Skeletal muscle tissue (tissue), 4 donors: ENCODE measurements around the gene GTSE1. TPM values are rescaled to one million over a fixed set of nuclear protein-coding genes. Genes with fewer than 3 reads are reported as not detected.

ENCODE experiments used
- H3K27ac ChIP-seq: one replicate; pipeline ENCODE4 v1.7.0; 2013; ENCODE audit warnings: mild to moderate bottlenecking, low read depth, low read length, inconsistent platforms
- H3K27me3 ChIP-seq, 3 donors: one replicate each; pipeline ENCODE4 v1.7.0; 2013; ENCODE audit warnings: low read length in 3 of 3; ENCODE audit not compliant: control insufficient read depth in 3 of 3, insufficient read depth in 3 of 3
- H3K36me3 ChIP-seq, 3 donors: one replicate each; pipeline ENCODE4 v1.7.0; 2013; ENCODE audit warnings: low read length in 3 of 3; ENCODE audit not compliant: control insufficient read depth in 3 of 3, insufficient read depth in 3 of 3
- H3K4me1 ChIP-seq, 3 donors: one replicate each; pipeline ENCODE4 v1.7.0; 2013; ENCODE audit warnings: low read length in 3 of 3, mild to moderate bottlenecking in 3 of 3; ENCODE audit not compliant: control insufficient read depth in 3 of 3, insufficient read depth in 3 of 3
- H3K4me3 ChIP-seq, 3 donors: one replicate each; pipeline ENCODE4 v1.7.0; 2013; ENCODE audit warnings: low read length in 3 of 3
- H3K9ac ChIP-seq, 3 donors: one replicate each; pipeline ENCODE4 v1.7.0; 2013; ENCODE audit warnings: low read length in 3 of 3, mild to moderate bottlenecking in 3 of 3, moderate library complexity in 2 of 3, low read depth in 1 of 3
- H3K9me3 ChIP-seq, 3 donors: one replicate each; pipeline ENCODE4 v1.7.0; 2013; ENCODE audit warnings: low read length in 3 of 3; ENCODE audit not compliant: control insufficient read depth in 3 of 3
- total RNA-seq: library from RNA; depleted of rRNA; stranded (reverse); fragments of >200 nt; gene quantifications from one replicate; pipeline ENCODE4 v1.2.3, GENCODE V29; 2014
- donor health status: Osteomylitis.

The GTSE1 gene
- total RNA-seq, 1 donor from 2014 or later: 3.1 TPM

GRCh38 chr22:46323162-46323561 is 26.5 kb downstream of the GTSE1 start:
- H3K27ac ChIP-seq: no peak overlapping the region
- H3K4me1 ChIP-seq: no peaks in the 10 kb centered on the region
- no peaks in the 10 kb centered on the region for H3K9me3 ChIP-seq
- H3K9ac ChIP-seq: no peak overlapping the region
- no peak overlapping the region for H3K4me3 ChIP-seq
- H3K27me3 ChIP-seq: no peaks in the 10 kb centered on the region
- H3K36me3 ChIP-seq: no peaks in the 10 kb centered on the region

GRCh38 chr22:46326066-46326680 is 29.5 kb downstream of the GTSE1 start:
- no peaks in the 10 kb centered on the region for H3K27me3 ChIP-seq
- H3K4me3 ChIP-seq: no peak overlapping the region
- no peaks in the 10 kb centered on the region for H3K36me3 ChIP-seq
- H3K9ac ChIP-seq: no peak overlapping the region
- H3K9me3 ChIP-seq: no peaks in the 10 kb centered on the region
- H3K4me1 ChIP-seq: no peaks in the 10 kb centered on the region
- H3K27ac ChIP-seq: no peak overlapping the region

GRCh38 chr22:46327691-46328465 is 31.2 kb downstream of the GTSE1 start:
- Histone ChIP-seq H3K4me1 (no peaks in the 10 kb centered on the region), H3K36me3 (no peaks in the 10 kb centered on the region), H3K9me3 (no peaks in the 10 kb centered on the region), H3K27me3 (no peaks in the 10 kb centered on the region), H3K9ac (no peak overlapping the region), H3K4me3 (no peak overlapping the region), H3K27ac (no peak overlapping the region)

GRCh38 chr22:46328797-46329196 is 32.1 kb downstream of the GTSE1 start:
- Histone ChIP-seq H3K9me3 (no peaks in the 10 kb centered on the region), H3K4me3 (no peak overlapping the region), H3K4me1 (no peaks in the 10 kb centered on the region), H3K36me3 (no peaks in the 10 kb centered on the region), H3K9ac (no peak overlapping the region), H3K27me3 (no peaks in the 10 kb centered on the region), H3K27ac (no peak overlapping the region)

DNA sequence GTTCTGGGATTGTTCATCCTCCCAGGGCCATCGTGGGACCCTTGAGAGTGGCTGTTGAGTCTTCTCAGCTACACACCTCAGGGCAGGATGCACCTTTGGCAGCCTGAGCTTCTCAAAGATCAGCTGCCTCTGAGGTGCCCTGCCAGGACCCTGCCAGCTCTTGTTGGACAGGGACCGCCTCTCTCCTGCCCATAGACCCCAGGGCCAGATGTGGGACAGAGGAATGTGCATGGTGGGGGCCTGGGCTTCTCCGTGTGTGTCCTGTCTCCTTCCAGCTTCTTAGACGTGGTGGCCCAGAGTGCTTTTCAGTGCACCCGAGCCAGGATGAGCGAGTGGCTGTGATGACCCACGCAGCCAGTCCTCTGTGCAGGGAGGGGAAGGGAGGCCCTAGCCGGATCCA is 32.9 kb downstream of the GTSE1 start:
- no peak overlapping the region for H3K4me3 ChIP-seq
- no peaks in the 10 kb centered on the region for H3K27me3 ChIP-seq
- no peaks in the 10 kb centered on the region for H3K4me1 ChIP-seq
- H3K27ac ChIP-seq: no peak overlapping the region
- no peaks in the 10 kb centered on the region for H3K36me3 ChIP-seq
- H3K9me3 ChIP-seq: no peaks in the 10 kb centered on the region
- no peak overlapping the region for H3K9ac ChIP-seq

DNA sequence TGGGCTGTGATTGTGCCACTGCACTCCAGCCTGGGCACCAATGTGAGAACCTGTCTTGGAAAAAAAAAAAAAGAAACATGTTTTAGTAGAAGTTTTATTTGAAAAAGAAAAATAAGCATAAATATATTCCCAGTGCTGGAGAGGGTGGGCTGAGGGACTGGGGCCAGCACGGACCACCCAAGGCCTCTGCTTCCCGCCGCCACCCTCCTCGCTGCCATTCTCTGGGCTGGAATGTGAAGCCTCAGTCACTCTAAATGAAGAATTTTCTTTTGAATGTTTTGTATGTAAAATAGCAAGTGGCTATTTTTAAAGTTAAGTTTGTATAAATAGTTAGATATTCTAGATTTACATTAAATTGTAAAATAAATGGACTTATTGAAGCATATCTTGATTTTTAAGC is 33.8 kb downstream of the GTSE1 start:
- peaks cover 0 to 2% (median 0%) of the 10 kb centered on the region in 3 donors for H3K4me1 ChIP-seq
- no peaks in the 10 kb centered on the region for H3K9me3 ChIP-seq
- H3K27me3 ChIP-seq: no peaks in the 10 kb centered on the region
- no peak overlapping the region for H3K4me3 ChIP-seq
- H3K9ac ChIP-seq: no peak overlapping the region
- H3K36me3 ChIP-seq: no peaks in the 10 kb centered on the region
- H3K27ac ChIP-seq: no peak overlapping the region

GRCh38 chr22:46331496-46331895 is 34.8 kb downstream of the GTSE1 start:
- H3K9ac ChIP-seq: no peak overlapping the region
- peaks cover 3 to 7% (median 5%) of the 10 kb centered on the region in 3 donors for H3K4me1 ChIP-seq
- H3K27ac ChIP-seq: no peak overlapping the region
- no peaks in the 10 kb centered on the region for H3K27me3 ChIP-seq
- no peaks in the 10 kb centered on the region for H3K9me3 ChIP-seq
- no peak overlapping the region for H3K4me3 ChIP-seq
- H3K36me3 ChIP-seq: peaks cover 0 to 2% (median 0%) of the 10 kb centered on the region in 3 donors

DNA sequence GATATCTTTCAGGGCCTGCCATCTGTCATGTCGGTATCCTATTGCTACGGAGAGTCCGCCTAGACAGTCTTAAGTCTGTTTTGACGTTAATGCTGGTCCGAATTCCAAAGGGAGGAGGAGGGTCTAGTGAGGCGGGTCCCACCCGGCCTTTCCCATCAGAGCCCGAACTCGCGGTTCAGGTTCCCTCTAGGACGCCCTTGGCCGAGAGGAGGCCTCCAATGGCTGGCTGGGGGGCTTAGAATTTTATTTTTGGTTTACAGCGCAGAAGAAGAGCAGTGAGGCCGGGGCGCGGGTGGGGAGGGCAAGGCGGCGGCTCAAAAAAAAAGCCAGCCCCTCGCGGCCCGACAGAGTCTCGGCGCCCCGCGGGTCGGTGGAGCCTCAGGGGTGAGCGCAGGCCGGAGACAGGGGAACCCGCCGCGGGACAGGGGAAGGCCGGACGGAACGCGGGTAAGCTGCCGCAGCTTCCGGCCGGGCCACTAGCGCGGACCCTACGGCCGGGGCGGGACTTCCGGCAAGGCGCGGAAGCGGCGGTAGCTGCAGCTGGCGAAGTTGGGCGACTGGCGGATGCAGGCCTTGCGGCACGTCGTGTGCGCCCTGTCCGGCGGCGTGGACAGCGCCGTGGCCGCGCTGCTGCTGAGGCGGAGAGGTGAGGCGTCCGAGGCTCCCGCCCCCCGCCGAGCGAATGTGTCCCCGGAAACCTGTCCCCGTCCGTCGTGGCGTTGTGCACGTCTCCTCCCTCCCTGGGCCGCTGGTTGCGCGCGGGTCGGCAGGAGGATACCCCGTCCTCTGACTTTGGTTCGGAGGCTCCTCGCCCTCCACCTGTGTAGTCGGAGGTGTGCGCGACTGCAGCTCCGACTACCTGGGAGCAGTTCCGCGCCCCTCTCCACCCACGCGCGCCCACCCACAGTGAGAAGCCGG is 38.8 kb downstream of the GTSE1 start, which contains the start of gene TRMU:
TRMU (plus strand) TSS at position 514 of the 918 bp plus-strand sequence; CDS start at position 565, 51 bp downstream.
- Histone ChIP-seq H3K4me1 (peaks cover 16 to 22% (median 20%) of the 10 kb centered on the region in 3 donors), H3K36me3 (peaks cover 21 to 27% (median 24%) of the 10 kb centered on the region in 3 donors)

GRCh38 chr22:46336119-46337078 is 39.7 kb downstream of the GTSE1 start:
- H3K4me3 ChIP-seq: peak overlapping the region; percentile 82 to 96 (median 96)
- H3K36me3 ChIP-seq: peaks cover 21 to 35% (median 24%) of the 10 kb centered on the region in 3 donors
- H3K9me3 ChIP-seq: no peaks in the 10 kb centered on the region
- peaks cover 16 to 22% (median 20%) of the 10 kb centered on the region in 3 donors for H3K4me1 ChIP-seq
- H3K9ac ChIP-seq: peak overlapping the region; percentile 82 to 94 (median 93)
- H3K27me3 ChIP-seq: no peaks in the 10 kb centered on the region
- peak overlapping the region; percentile 96 for H3K27ac ChIP-seq

More for the DNA sequence above, 38.8 kb downstream of the GTSE1 start, which contains the start of gene TRMU:
- no peaks in the 10 kb centered on the region for H3K27me3 ChIP-seq
- no peaks in the 10 kb centered on the region for H3K9me3 ChIP-seq
- H3K9ac ChIP-seq: peak within 1 kb of the TSS; percentile 82 to 94 (median 93)
- peak within 1 kb of the TSS; percentile 96 for H3K27ac ChIP-seq
- H3K4me3 ChIP-seq: peak within 1 kb of the TSS; percentile 82 to 96 (median 96)
